HEK293 (cell line): ENCODE measurements around the gene ATP1A3.

Experiments used
- ZBTB8A ChIP-seq: fragments of 450-650 bp; formaldehyde crosslinking; IDR thresholded peaks from 2 replicates; pipeline ENCODE4 v1.5.1; 2016; ENCODE audit warnings: missing biosample characterization, missing genetic modification characterization
- ZNF155 ChIP-seq: fragments of 450-650 bp; formaldehyde crosslinking; IDR thresholded peaks from 2 replicates; pipeline ENCODE4 v1.5.1; 2016; ENCODE audit warnings: missing biosample characterization, missing genetic modification characterization
- ZNF433 ChIP-seq: fragments of 450-650 bp; formaldehyde crosslinking; IDR thresholded peaks from 2 replicates; pipeline ENCODE4 v1.5.1; 2016; ENCODE audit warnings: missing biosample characterization, missing genetic modification characterization, low read depth
- ZNF549 ChIP-seq: fragments of 450-650 bp; IDR thresholded peaks from 2 replicates; pipeline ENCODE4 v1.5.1; 2018; ENCODE audit warnings: missing biosample characterization, missing genetic modification characterization, mild to moderate bottlenecking, inconsistent platforms, moderate library complexity
- ZNF558 ChIP-seq: fragments of 450-650 bp; formaldehyde crosslinking; IDR thresholded peaks from 2 replicates; pipeline ENCODE4 v1.5.1; 2016; ENCODE audit warnings: missing biosample characterization, missing genetic modification characterization
- TF ChIP-seq, protein P1 (sequence below): fragments of 450-650 bp; formaldehyde crosslinking; IDR thresholded peaks from 2 replicates; pipeline ENCODE4 v1.5.1; 2016; ENCODE audit warnings: missing biosample characterization, missing genetic modification characterization
- TF ChIP-seq, protein P2 (sequence below): IDR thresholded peaks from 2 replicates; pipeline ENCODE4 v1.6.1; 2011; ENCODE audit warnings: mild to moderate bottlenecking, low read depth, low read length, borderline replicate concordance
- TF ChIP-seq, protein P3 (sequence below): fragments of 450-650 bp; formaldehyde crosslinking; IDR thresholded peaks from 2 replicates; pipeline ENCODE4 v1.5.1; 2016; ENCODE audit warnings: missing biosample characterization, missing genetic modification characterization

DNA sequence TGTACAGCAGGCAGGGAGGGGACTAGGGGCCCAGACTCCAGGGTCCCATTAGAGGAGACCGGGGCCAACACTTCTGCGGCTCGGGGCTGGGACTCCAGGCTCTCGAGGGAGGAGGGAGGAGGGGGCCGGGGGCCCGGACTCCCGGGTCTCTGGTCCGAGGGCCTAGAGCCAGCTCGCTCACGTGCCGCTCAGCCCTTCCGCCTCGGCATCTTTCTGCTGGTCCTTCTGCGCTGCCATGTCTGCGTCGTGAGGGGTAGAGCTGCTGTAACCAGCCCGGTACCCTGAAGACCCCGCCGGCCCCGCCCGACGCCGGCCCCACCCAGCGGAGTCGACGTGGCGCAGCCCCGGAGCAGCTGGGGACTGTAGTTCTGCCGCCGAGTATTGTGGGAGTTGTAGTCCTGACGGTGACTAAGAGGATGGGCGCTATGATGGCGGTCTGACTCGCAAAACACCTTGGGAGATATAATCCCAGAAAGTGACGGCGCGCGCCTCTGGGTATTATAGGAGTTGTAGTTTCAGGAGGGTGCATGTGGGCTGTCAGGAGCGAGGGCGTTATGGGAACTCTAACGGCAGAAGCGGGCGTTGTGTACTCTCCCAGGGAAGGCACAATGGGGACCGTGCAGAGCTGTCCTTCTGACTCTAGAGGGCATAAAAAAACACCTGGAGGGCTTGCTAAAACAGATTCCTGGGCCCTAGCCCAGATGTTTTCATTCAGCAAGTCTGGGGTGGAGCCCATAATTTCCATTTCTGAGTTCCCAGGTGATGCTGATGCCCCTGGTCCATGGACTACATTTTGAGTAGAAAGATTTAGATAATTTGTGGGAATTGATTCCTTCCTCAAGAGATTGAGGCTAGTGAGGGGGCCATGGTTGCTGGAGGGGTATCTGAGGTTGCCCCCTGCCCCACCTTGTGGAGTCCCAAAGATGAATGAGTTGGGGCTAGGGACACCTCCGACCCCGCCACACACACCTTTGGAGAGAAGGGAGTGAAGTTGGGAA is 34.7 kb downstream of the ATP1A3 start, which contains the start of gene RABAC1:
- TF ChIP-seq ZNF433 (no peak), ZNF549 (tag by site-specific recombination) (no peak), ZNF558 (tag by site-specific recombination) (peak; percentile 24; the same call in 1 of the 2 replicates), ZBTB8A (tag by site-specific recombination) (peak; percentile 78), ZNF155 (no peak)
- TF ChIP-seq, protein P1, sequence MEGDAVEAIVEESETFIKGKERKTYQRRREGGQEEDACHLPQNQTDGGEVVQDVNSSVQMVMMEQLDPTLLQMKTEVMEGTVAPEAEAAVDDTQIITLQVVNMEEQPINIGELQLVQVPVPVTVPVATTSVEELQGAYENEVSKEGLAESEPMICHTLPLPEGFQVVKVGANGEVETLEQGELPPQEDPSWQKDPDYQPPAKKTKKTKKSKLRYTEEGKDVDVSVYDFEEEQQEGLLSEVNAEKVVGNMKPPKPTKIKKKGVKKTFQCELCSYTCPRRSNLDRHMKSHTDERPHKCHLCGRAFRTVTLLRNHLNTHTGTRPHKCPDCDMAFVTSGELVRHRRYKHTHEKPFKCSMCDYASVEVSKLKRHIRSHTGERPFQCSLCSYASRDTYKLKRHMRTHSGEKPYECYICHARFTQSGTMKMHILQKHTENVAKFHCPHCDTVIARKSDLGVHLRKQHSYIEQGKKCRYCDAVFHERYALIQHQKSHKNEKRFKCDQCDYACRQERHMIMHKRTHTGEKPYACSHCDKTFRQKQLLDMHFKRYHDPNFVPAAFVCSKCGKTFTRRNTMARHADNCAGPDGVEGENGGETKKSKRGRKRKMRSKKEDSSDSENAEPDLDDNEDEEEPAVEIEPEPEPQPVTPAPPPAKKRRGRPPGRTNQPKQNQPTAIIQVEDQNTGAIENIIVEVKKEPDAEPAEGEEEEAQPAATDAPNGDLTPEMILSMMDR (tag by site-specific recombination), result peak; percentile 88
- TF ChIP-seq, protein P2, sequence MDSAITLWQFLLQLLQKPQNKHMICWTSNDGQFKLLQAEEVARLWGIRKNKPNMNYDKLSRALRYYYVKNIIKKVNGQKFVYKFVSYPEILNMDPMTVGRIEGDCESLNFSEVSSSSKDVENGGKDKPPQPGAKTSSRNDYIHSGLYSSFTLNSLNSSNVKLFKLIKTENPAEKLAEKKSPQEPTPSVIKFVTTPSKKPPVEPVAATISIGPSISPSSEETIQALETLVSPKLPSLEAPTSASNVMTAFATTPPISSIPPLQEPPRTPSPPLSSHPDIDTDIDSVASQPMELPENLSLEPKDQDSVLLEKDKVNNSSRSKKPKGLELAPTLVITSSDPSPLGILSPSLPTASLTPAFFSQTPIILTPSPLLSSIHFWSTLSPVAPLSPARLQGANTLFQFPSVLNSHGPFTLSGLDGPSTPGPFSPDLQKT, result no peak
- TF ChIP-seq, protein P3, sequence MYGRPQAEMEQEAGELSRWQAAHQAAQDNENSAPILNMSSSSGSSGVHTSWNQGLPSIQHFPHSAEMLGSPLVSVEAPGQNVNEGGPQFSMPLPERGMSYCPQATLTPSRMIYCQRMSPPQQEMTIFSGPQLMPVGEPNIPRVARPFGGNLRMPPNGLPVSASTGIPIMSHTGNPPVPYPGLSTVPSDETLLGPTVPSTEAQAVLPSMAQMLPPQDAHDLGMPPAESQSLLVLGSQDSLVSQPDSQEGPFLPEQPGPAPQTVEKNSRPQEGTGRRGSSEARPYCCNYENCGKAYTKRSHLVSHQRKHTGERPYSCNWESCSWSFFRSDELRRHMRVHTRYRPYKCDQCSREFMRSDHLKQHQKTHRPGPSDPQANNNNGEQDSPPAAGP (tag by site-specific recombination), result no peak
